Parietal lobe (tissue), 1 donor: Measurements from ENCODE around the gene PAK6. TPM values are rescaled to one million over a fixed set of nuclear protein-coding genes. Genes with fewer than 3 reads are reported as not detected.

Source experiments
- total RNA-seq: library from RNA; depleted of rRNA; stranded (reverse); fragments of >200 nt; gene quantifications from one replicate; pipeline ENCODE4 v1.2.3, GENCODE V29; 2014

Gene PAK6
- 16.0 TPM for total RNA-seq

DNA sequence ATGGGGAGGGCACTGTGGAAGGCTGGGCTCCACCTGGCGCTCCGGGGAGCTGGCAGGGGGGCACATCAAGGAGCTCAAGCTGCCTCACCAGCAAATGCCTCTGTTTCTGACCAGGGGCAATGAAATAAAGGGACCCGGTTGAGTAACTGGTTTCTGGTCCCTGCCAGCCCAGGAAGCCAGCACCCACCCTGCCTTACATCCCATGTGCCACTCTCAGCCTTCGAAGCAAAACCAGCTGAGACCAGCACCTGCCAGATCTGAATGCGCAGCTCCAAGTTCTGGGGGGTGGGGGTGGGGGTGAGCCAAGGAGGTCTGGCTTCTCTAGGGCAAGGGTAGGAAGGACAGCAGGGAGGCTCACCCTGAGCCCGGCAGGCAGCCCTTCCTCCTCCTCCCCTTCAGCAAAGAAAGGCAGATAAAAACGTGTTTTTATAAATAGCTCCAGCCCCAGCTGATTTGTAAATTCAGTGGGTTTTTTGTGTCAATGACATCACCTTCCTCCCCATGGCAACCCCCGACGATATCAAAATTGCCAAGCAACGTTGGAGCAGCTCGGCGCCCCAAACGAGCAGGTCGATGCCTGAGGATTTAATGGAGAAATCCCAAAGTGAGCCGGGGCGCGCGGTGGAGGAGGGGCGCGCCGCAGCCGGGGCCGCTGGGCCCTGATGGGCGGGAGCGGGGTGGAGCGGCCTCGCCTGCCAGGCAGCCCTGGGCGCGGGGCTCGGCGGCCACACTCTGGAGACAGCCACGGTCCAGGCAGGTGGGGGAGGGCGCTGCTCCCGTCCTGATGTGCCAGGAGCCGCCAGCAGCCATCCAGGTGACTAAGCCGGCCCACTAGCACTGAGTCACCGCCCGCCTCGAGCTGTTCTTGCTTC lies at the start of gene PAK6:
Gene PAK6, plus strand, starts transcription at position 532 of the 872 bp plus-strand sequence. CDS start 25,723 bp downstream, outside the sequence.

DNA sequence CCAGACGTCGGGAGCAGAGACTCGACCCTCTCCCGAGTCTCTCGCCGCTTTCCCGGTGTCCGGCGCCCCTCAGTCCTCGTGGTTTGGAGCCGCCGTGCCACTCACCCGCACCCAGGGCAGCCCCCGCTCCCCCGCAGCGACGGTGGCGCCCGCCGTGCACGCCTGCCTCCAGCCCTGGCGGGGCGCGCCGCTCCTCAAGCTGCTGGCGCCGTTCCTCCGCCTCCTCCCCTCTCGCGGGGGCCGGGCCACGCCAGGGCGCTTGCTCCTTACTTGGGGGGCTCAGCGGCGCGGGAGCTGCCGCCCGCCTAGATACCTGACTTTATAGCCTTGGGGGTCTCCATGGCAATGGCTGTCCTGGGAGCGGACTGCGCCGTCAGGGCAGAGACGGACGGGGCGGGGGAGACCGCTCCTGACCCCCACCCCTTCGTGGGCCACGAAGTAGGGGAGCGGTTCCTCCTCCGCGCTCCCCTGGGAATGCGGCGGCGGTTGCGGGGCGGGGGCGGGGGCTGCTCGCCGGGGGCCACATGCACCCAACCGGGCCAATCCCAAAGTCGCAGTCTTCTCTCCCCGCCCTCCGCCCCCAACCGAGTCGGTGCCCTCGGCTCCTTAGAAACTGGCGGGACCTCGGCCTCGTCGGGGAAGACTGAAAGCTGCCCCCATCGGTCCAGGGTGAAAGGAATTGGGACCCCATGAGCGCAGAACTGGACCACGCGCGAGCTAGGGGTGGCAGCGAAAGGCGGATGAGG lies 44.2 kb downstream of the PAK6 start, which contains the start of gene ANKRD63:
Gene ANKRD63, minus strand, starts transcription at position 196 of the 746 bp plus-strand sequence. CDS start 478 bp downstream, outside the sequence.

DNA sequence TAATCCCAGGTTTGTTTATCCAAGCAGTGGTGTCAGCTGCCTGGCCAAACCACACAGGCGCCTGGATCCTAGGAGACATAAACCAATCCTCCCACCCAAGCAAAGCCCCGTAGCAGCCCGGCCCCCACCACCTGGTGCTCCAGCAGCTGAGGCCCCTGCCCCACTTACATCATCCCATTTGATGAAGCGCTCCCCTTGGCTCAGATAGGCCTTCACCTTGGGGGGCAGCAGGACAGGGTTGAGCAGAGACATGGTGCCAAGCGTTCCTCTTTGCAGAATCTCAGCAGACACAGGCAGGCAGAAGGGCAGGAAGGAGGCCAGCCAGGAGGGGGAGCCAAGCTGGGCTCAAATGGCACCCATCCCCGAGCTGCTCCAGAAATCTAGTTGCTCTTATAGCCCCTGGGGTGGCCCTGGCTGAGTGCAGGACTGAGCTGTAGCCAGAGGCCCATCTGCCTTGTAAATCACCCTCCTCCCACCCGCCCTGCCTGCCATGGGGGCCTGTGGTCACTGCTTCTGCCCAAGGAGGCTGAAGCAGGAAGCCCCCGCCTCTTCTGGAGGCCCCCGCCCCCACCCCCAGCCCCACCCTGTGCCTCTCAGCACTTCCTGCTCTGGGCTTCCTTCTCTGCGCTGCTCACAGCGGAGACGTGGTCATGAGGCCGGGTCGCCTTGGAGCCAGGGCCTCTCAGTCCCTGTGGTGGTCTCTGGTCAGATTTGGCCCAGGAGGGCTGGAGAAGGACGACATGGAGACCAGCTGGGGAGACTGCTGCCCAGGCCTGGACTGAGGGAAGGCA lies 68.8 kb downstream of the PAK6 start, which contains the start of gene PLCB2:
Gene PLCB2, minus strand, starts transcription at position 515 of the 791 bp plus-strand sequence. Its CDS starts 263 bp downstream, at position 252.

DNA sequence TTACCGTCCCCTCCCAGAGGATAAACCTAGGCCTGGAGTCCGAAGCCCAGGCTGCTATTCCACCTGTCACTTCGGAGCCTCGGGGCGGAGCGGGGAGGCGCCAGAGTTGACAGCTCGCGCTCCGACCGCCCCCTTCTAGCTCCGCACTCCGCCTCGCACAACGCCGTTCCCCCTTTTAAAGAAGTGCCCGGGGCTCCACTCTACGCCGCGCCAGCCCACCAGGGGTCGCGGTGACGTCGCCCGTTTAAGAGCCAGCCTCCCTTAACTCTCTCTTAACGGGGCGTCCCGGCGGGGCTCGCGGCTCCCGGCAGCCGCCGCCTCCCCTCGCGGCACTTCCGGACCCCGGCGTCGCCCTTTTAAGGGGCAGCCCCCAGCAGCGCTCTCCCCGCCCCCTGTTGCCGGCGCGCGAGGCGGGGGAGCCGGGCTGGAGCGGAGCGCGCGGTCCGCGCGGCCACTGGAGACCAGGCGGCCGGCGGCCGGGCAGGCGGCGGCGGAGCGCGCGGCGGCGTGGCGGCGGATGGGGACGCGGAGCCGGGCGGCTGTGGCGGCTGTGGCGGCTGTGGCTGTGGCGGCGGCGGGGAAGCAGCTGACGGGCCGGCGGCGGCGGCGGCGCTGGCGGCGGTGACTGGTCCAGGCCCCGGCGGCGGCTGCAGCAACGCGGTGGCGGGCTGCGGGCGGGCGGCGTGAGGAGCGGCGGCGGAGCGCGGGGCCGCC lies 84.5 kb downstream of the PAK6 start, which contains the start of gene INAFM2:
Gene INAFM2, plus strand, starts transcription at position 454 of the 714 bp plus-strand sequence. CDS start 364 bp downstream, outside the sequence.

Other genes with a start within 250 kb of the PAK6 start
- gene SRP14, start 199.9 kb upstream of the PAK6 start, total RNA-seq, result 90.5 TPM
- 4.4 TPM for gene BMF, start 130.2 kb upstream of the PAK6 start, total RNA-seq
- 8.8 TPM for gene BUB1B, start 78.0 kb upstream of the PAK6 start, total RNA-seq
- 0.94 TPM for gene ANKRD63, start 44.0 kb downstream of the PAK6 start, total RNA-seq
- gene PLCB2, start 68.9 kb downstream of the PAK6 start, total RNA-seq, result 6.9 TPM
- gene INAFM2, start 84.6 kb downstream of the PAK6 start, total RNA-seq, result 10.3 TPM
- gene CCDC9B, start 101.9 kb downstream of the PAK6 start, total RNA-seq, result 4.4 TPM
- not detected for gene PHGR1, start 112.0 kb downstream of the PAK6 start, total RNA-seq
- 18.5 TPM for gene DISP2, start 119.2 kb downstream of the PAK6 start, total RNA-seq
- 33.2 TPM for gene KNSTRN, start 143.7 kb downstream of the PAK6 start, total RNA-seq
- gene IVD, start 166.7 kb downstream of the PAK6 start, total RNA-seq, result 37.2 TPM
- 14.1 TPM for gene BAHD1, start 201.9 kb downstream of the PAK6 start, total RNA-seq
- 3.4 TPM for gene CHST14, start 231.9 kb downstream of the PAK6 start, total RNA-seq